Measurements from ENCODE around the gene JAK2. TPM values are rescaled to one million over a fixed set of nuclear protein-coding genes. Genes with fewer than 3 reads are reported as not detected.
"Not testable (repeated sequence)": the region's sequence is repeated elsewhere in the genome, so short reads cannot be mapped to it uniquely, and the experiment has no call there.

JAK2 gene
- polyA plus RNA-seq: 1 to 10 TPM; 3.9 to 6.0 TPM

DNA sequence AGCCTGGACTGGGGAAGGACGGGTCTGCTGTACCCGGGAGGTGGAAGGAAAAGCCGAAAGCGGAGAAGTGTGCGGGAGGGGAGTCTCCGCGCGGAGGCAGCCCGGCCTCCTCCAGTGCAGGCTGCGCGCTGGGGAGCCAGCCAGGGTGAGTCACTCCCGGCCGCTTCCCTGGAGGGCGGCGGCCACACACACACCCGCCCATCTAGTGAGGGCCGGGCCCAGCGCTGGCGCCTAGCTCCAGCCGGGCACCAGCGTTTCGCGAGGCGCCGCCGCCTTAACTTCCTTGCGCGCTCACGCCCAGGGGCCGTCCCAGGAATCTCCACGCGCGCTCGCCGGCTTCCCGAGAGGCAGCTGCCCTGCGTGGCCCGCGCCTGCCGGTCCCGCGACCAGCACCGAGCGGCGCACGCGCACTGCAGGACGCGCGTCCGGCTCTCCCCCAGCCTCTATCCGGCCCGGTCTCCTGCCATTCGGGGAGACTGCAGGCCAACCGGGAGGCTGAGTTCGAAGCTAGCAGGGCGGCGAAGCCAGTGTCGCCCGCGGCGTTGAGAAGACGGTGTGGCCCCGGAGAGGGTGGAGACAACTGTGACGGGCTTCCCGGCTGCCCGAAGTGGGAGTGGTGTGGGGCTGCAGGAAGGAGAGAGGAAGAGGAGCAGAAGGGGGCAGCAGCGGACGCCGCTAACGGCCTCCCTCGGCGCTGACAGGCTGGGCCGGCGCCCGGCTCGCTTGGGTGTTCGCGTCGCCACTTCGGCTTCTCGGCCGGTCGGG lies at the start of gene JAK2:
JAK2 (plus strand) TSS at position 652 of the 765 bp plus-strand sequence. CDS start 36,716 bp downstream, outside the sequence.
- H3K4me3 ChIP-seq (ENCODE audit: low read depth in 1 of 2, low read length in 2 of 2): peak within 1 kb of the TSS; percentile 89 to 92
- H3K9me3 ChIP-seq (ENCODE audit: control insufficient read depth in 2 of 2, insufficient read depth in 1 of 2, low read depth in 1 of 2, low read length in 1 of 2): no peaks in the 10 kb centered on the region
- H3K27ac ChIP-seq (ENCODE audit: low read depth in 2 of 2, low read length in 1 of 2): peak within 1 kb of the TSS; percentile 99 to 100
- no peaks in the 10 kb centered on the region for H3K36me3 ChIP-seq (ENCODE audit: control insufficient read depth in 2 of 2, insufficient read depth in 2 of 2, low read length in 1 of 2)
- H3K27me3 ChIP-seq (ENCODE audit: control insufficient read depth in 1 of 2, insufficient read depth in 2 of 2, low read length in 2 of 2): no peaks in the 10 kb centered on the region
- 0% methylated on average over 61 to 84 of the region's 84 CpGs for WGBS, 2 donors
- peaks cover 0 to 4% of the 10 kb centered on the region in 2 donors for H3K4me1 ChIP-seq (ENCODE audit: control insufficient read depth in 2 of 2, insufficient read depth in 2 of 2, low read length in 1 of 2)

DNA sequence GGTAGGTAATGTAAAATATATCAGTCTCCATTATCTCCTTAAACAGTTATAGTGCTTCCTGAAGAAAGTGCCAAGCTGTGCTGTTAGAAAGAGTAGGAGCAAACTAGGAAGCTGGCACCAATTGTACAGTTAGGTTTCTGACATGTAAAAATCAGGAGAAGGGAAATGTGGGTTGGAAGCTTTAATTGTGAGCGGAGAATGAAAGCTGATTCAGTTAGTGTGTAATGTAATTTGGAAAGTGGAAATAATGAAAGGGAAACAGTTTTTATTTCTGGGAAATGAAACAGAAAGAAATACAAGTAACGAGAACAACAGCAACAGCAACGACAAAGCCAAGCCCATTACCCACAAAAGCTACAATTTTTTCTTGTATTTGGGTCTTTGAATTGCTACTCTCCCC lies 48.8 kb upstream of the JAK2 start:
- 25 to 51% methylated on average over 3 of the region's 3 CpGs for WGBS, 2 donors

DNA sequence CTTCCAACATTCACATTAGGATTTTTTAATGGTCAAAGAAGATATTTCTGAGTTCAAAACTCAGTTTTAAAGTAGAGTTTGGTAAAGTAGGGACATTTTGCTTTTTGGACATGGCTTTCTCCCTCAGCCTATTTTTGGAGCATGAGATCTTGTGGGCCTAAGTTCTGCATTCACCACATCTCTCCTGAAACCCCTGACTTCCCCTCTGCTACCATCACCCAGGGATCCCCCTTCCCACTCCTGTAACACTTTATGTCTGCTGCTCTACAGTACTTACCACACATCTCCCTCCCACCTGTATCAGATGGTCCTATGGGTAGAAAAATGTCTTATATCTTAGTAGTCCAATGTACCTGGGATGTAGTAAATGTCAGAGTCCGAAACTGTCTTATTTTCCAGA lies 48.2 kb upstream of the JAK2 start:
- no peak overlapping the region for H3K4me3 ChIP-seq (ENCODE audit: low read depth in 1 of 2, low read length in 2 of 2)
- H3K36me3 ChIP-seq (ENCODE audit: control insufficient read depth in 2 of 2, insufficient read depth in 2 of 2, low read length in 1 of 2): no peaks in the 10 kb centered on the region
- peaks cover 4 to 5% of the 10 kb centered on the region in 2 donors for H3K4me1 ChIP-seq (ENCODE audit: control insufficient read depth in 2 of 2, insufficient read depth in 2 of 2, low read length in 1 of 2)
- H3K9me3 ChIP-seq (ENCODE audit: control insufficient read depth in 2 of 2, insufficient read depth in 1 of 2, low read depth in 1 of 2, low read length in 1 of 2): no peaks in the 10 kb centered on the region
- H3K27me3 ChIP-seq (ENCODE audit: control insufficient read depth in 1 of 2, insufficient read depth in 2 of 2, low read length in 2 of 2): no peaks in the 10 kb centered on the region
- WGBS, 2 donors: 92 to 97% methylated on average over 1 of the region's 1 CpG
- H3K27ac ChIP-seq (ENCODE audit: low read depth in 2 of 2, low read length in 1 of 2): no peak overlapping the region

More for the DNA sequence above, 48.8 kb upstream of the JAK2 start:
- Histone ChIP-seq H3K4me3 (ENCODE audit: low read depth in 1 of 2, low read length in 2 of 2) (no peak overlapping the region), H3K9me3 (ENCODE audit: control insufficient read depth in 2 of 2, insufficient read depth in 1 of 2, low read depth in 1 of 2, low read length in 1 of 2) (no peaks in the 10 kb centered on the region), H3K4me1 (ENCODE audit: control insufficient read depth in 2 of 2, insufficient read depth in 2 of 2, low read length in 1 of 2) (peaks cover 4 to 5% of the 10 kb centered on the region in 2 donors), H3K27ac (ENCODE audit: low read depth in 2 of 2, low read length in 1 of 2) (peak overlapping the region in 1 of 2 donors; percentile 25), H3K36me3 (ENCODE audit: control insufficient read depth in 2 of 2, insufficient read depth in 2 of 2, low read length in 1 of 2) (no peaks in the 10 kb centered on the region), H3K27me3 (ENCODE audit: control insufficient read depth in 1 of 2, insufficient read depth in 2 of 2, low read length in 2 of 2) (no peaks in the 10 kb centered on the region)

DNA sequence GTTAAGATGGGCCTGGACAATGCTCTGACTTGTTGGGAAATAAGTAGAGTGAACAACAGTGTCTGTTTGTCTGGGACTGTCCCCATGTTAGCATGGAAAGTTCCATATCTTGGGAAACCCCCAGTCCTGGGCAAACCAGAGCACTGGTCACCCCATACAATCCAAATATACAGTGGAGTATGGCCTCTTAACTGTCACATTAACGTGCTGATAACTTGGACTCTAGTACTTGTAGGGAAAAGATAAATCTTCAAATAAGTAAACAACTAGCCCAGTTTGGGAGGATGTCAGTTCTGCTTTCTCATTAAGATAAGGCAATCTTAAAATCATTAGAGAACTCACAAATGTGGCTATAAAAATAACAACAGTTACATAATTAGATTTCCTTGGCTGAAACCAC lies 47.6 kb upstream of the JAK2 start:
- no peak overlapping the region for H3K27ac ChIP-seq (ENCODE audit: low read depth in 2 of 2, low read length in 1 of 2)
- no peaks in the 10 kb centered on the region for H3K9me3 ChIP-seq (ENCODE audit: control insufficient read depth in 2 of 2, insufficient read depth in 1 of 2, low read depth in 1 of 2, low read length in 1 of 2)
- WGBS, 2 donors: 32 to 38% methylated on average over 1 of the region's 1 CpG
- peaks cover 4 to 5% of the 10 kb centered on the region in 2 donors for H3K4me1 ChIP-seq (ENCODE audit: control insufficient read depth in 2 of 2, insufficient read depth in 2 of 2, low read length in 1 of 2)
- H3K36me3 ChIP-seq (ENCODE audit: control insufficient read depth in 2 of 2, insufficient read depth in 2 of 2, low read length in 1 of 2): no peaks in the 10 kb centered on the region
- no peaks in the 10 kb centered on the region for H3K27me3 ChIP-seq (ENCODE audit: control insufficient read depth in 1 of 2, insufficient read depth in 2 of 2, low read length in 2 of 2)
- no peak overlapping the region for H3K4me3 ChIP-seq (ENCODE audit: low read depth in 1 of 2, low read length in 2 of 2)

DNA sequence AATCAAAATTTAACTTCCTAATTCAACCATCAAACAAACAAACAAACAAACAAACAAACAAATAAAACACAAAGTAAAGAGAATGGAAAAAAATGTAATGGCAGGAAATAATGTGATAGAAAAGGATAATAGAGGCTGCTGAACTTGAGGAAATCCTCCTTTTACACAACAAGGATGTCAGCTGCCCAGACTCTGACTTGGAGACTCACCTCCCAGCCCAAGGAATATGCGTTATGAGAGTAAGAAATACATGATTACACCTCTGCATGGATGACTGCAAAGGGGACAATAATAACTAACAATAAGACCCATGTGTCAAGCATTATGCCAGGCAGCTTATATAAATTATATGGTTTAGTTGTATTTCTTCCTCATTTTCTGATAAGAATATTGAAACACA lies 46.6 kb upstream of the JAK2 start:
- Histone ChIP-seq H3K9me3 (ENCODE audit: control insufficient read depth in 2 of 2, insufficient read depth in 1 of 2, low read depth in 1 of 2, low read length in 1 of 2) (no peaks in the 10 kb centered on the region), H3K4me1 (ENCODE audit: control insufficient read depth in 2 of 2, insufficient read depth in 2 of 2, low read length in 1 of 2) (peaks cover 4 to 5% of the 10 kb centered on the region in 2 donors), H3K27me3 (ENCODE audit: control insufficient read depth in 1 of 2, insufficient read depth in 2 of 2, low read length in 2 of 2) (no peaks in the 10 kb centered on the region), H3K4me3 (ENCODE audit: low read depth in 1 of 2, low read length in 2 of 2) (no peak overlapping the region), H3K36me3 (ENCODE audit: control insufficient read depth in 2 of 2, insufficient read depth in 2 of 2, low read length in 1 of 2) (no peaks in the 10 kb centered on the region), H3K27ac (ENCODE audit: low read depth in 2 of 2, low read length in 1 of 2) (no peak overlapping the region)
- 69 to 75% methylated on average over 1 of the region's 1 CpG for WGBS, 2 donors

DNA sequence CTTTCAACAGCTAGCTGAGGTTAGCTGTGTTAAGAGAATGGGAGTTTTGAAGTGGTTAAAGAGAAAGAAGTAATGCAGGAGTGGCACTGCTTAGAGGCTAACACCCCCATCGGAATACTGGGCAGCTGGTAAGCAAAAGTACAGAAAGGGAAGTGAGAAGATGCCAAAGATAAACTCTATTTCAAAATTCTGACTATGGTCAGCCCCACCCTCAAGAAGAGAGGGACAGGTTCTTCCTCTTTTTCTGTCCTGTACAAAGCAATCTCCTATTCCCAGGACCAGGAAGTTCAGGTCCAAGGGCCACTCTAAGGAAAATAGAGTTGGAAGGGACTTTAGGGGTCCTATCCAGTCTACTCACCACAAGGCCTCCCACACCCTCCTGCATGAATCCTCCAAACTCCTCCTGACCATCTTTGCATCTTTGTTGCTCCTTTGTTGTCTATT lies 45.9 kb upstream of the JAK2 start:
- Histone ChIP-seq H3K27ac (ENCODE audit: low read depth in 2 of 2, low read length in 1 of 2) (no peak overlapping the region), H3K36me3 (ENCODE audit: control insufficient read depth in 2 of 2, insufficient read depth in 2 of 2, low read length in 1 of 2) (no peaks in the 10 kb centered on the region), H3K9me3 (ENCODE audit: control insufficient read depth in 2 of 2, insufficient read depth in 1 of 2, low read depth in 1 of 2, low read length in 1 of 2) (no peaks in the 10 kb centered on the region), H3K4me1 (ENCODE audit: control insufficient read depth in 2 of 2, insufficient read depth in 2 of 2, low read length in 1 of 2) (peaks cover 4 to 5% of the 10 kb centered on the region in 2 donors), H3K4me3 (ENCODE audit: low read depth in 1 of 2, low read length in 2 of 2) (no peak overlapping the region), H3K27me3 (ENCODE audit: control insufficient read depth in 1 of 2, insufficient read depth in 2 of 2, low read length in 2 of 2) (no peaks in the 10 kb centered on the region)
- 40 to 48% methylated on average over 1 of the region's 1 CpG for WGBS, 2 donors

DNA sequence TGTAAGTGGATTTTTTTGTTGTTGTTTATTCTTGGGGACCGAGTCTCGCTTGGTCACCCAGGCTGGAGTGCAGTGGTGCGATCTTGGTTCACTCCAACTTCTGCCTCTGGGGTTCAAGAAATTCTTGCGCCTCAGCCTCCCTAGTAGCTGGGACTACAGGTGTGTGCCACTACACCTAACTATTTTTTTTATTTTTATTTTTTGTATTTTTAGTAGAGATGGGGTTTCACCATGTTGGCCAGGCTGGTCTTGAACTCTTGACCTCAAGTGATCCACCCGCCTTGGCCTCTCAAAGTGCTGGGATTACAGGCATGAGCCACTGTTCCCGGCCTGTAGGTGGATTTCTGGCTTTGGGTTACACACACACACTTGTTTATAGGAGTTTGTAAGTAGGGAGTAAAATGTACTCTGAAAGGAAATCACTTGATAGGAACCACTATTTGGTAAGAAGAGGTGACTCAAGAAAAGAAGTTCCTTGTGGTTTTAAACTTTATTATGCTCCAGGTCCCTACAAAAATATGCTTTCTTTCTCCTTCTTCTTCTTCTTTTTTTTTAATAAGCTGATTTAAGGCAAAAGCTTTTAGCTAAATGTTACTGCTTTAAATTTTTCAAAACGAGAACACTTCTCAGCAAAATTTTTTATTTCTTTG lies 42.9 kb upstream of the JAK2 start:
- WGBS, 2 donors: 77 to 81% methylated on average over 7 of the region's 7 CpGs
- H3K27ac ChIP-seq (ENCODE audit: low read depth in 2 of 2, low read length in 1 of 2): peak overlapping the region in 1 of 2 donors; percentile 54
- H3K4me3 ChIP-seq (ENCODE audit: low read depth in 1 of 2, low read length in 2 of 2); H3K36me3 ChIP-seq (ENCODE audit: control insufficient read depth in 2 of 2, insufficient read depth in 2 of 2, low read length in 1 of 2); H3K9me3 ChIP-seq (ENCODE audit: control insufficient read depth in 2 of 2, insufficient read depth in 1 of 2, low read depth in 1 of 2, low read length in 1 of 2); H3K4me1 ChIP-seq (ENCODE audit: control insufficient read depth in 2 of 2, insufficient read depth in 2 of 2, low read length in 1 of 2); H3K27me3 ChIP-seq (ENCODE audit: control insufficient read depth in 1 of 2, insufficient read depth in 2 of 2, low read length in 2 of 2): not testable (repeated sequence)

DNA sequence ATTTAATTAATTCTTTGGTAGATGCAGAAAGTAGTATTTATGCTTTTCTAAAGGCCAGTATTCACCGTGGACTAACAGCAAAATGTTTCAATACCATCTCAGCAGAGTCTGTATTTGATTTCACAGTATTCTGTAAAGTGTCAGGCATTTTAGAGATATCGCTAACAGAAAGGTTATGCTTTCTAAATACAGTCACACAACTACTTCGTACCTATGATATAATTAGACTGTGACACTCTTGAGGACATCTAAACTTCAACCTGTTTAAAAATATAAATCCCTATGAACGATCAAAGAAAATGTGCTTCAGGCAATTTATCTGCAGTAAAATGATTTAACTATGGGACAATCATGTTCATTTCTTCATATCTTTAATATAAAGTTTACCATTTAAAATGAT lies 41.7 kb upstream of the JAK2 start:
- no peaks in the 10 kb centered on the region for H3K36me3 ChIP-seq (ENCODE audit: control insufficient read depth in 2 of 2, insufficient read depth in 2 of 2, low read length in 1 of 2)
- H3K27me3 ChIP-seq (ENCODE audit: control insufficient read depth in 1 of 2, insufficient read depth in 2 of 2, low read length in 2 of 2): no peaks in the 10 kb centered on the region
- peaks cover 0 to 6% of the 10 kb centered on the region in 2 donors for H3K4me1 ChIP-seq (ENCODE audit: control insufficient read depth in 2 of 2, insufficient read depth in 2 of 2, low read length in 1 of 2)
- no peaks in the 10 kb centered on the region for H3K9me3 ChIP-seq (ENCODE audit: control insufficient read depth in 2 of 2, insufficient read depth in 1 of 2, low read depth in 1 of 2, low read length in 1 of 2)
- 75 to 83% methylated on average over 4 of the region's 4 CpGs for WGBS, 2 donors
- no peak overlapping the region for H3K27ac ChIP-seq (ENCODE audit: low read depth in 2 of 2, low read length in 1 of 2)
- no peak overlapping the region for H3K4me3 ChIP-seq (ENCODE audit: low read depth in 1 of 2, low read length in 2 of 2)

DNA sequence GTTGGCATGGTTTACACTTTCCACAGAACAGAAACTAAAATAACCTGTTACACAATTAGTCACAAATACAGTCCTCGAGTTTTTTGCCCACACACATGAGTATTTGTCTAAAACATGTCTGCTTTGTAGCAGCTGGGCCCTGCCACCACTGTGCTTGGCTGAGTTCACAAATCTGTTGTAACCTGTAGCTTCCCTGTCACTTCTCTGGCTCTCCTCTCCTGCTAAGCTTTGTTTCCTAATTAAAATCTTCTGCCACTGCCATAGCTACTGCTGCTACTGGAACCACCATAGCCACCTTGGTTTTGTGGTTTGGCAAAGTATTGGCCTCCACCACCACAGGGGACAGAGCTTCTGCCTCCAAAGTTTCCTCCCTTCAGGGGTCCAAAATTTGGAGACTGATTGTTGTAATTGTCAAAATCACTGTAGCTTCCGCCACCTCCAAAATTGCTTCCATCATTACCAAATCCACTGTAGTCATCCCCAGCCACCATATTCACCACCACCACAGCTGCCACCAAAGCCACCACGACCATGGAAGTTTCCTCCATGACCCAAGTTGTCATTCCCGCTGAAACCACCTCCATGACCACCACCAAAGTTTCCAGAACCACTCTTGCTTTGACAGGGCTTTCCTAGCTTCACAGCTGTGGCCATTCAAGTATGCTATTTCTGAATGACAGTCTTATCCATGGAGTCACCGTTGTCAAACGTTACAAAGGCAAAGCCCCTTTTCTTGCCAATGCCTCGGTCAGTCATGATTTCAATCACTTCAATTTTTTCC lies 40.5 kb upstream of the JAK2 start:
- not testable (repeated sequence) for H3K36me3 ChIP-seq (ENCODE audit: control insufficient read depth in 2 of 2, insufficient read depth in 2 of 2, low read length in 1 of 2); H3K4me1 ChIP-seq (ENCODE audit: control insufficient read depth in 2 of 2, insufficient read depth in 2 of 2, low read length in 1 of 2); H3K4me3 ChIP-seq (ENCODE audit: low read depth in 1 of 2, low read length in 2 of 2); H3K27me3 ChIP-seq (ENCODE audit: control insufficient read depth in 1 of 2, insufficient read depth in 2 of 2, low read length in 2 of 2); H3K9me3 ChIP-seq (ENCODE audit: control insufficient read depth in 2 of 2, insufficient read depth in 1 of 2, low read depth in 1 of 2, low read length in 1 of 2)
- WGBS, 2 donors: 78 to 80% methylated on average over 7 of the region's 7 CpGs
- peak overlapping the region; percentile 17 to 58 for H3K27ac ChIP-seq (ENCODE audit: low read depth in 2 of 2, low read length in 1 of 2)
